Cardiac muscle cell (in vitro differentiated cells and primary cell): ENCODE measurements around the gene KCNJ2. TPM values are rescaled to one million over a fixed set of nuclear protein-coding genes. Genes with fewer than 3 reads are reported as not detected.

Experiments
- DNase-seq, 2 donors: peaks; one replicate each; pipeline versions ENCODE4 v3.0.0 to v3.0.0-alpha.2; 2010 to 2017; ENCODE audit warnings: low read depth in 1 of 2, low spot score in 1 of 2
- H3K27ac ChIP-seq: fragments of 200-600 bp; sonication (generic); 2 replicates; pipeline ENCODE4 v1.5.1; 2016
- H3K27me3 ChIP-seq: fragments of 200-600 bp; sonication (generic); 2 replicates; pipeline ENCODE4 v1.6.0; 2016; ENCODE audit warnings: control low read depth
- H3K36me3 ChIP-seq: fragments of 200-600 bp; sonication (generic); 2 replicates; pipeline ENCODE4 v1.5.1; 2016; ENCODE audit warnings: control low read depth
- H3K4me1 ChIP-seq: fragments of 200-600 bp; sonication (generic); 2 replicates; pipeline ENCODE4 v1.8.1; 2017; ENCODE audit warnings: low read depth, mild to moderate bottlenecking, mixed run types
- H3K4me3 ChIP-seq: fragments of 200-600 bp; sonication (generic); 2 replicates; pipeline ENCODE4 v1.5.1; 2016; ENCODE audit warnings: mild to moderate bottlenecking
- H3K9me3 ChIP-seq: fragments of 200-600 bp; sonication (generic); 2 replicates; pipeline ENCODE4 v1.5.1; 2017; ENCODE audit warnings: low read depth, mild to moderate bottlenecking, control low read depth
- CTCF ChIP-seq: IDR thresholded peaks from 2 replicates; pipeline ENCODE4 v1.5.1; 2012; ENCODE audit warnings: low read depth, mild to moderate bottlenecking, low read length
- polyA plus RNA-seq: library from polyadenylated mRNA; unstranded; fragments of >200 nt; fragmentation: Nextera tagmentation; extraction: Ambion mirVana; gene quantifications from 2 replicates; pipeline ENCODE4 v1.2.1, GENCODE V29; 2016
- total RNA-seq: library from RNA; depleted of rRNA; stranded (reverse); fragments of >200 nt; gene quantifications from 2 replicates; pipeline ENCODE4 v1.2.3, GENCODE V29; 2016

KCNJ2 gene
- total and polyA plus RNA-seq, 2 experiments from 2014 or later, result 0.66 TPM; not detected in 1

- TF ChIP-seq CTCF, result no peak
- H3K4me1 ChIP-seq, result peaks cover 5% of the 10 kb centered on the region
- H3K27ac ChIP-seq, result no peak overlapping the region
- no peaks in the 10 kb centered on the region for H3K27me3 ChIP-seq
- no peak overlapping the region for H3K4me3 ChIP-seq
- no peaks in the 10 kb centered on the region for H3K36me3 ChIP-seq
- DNase-seq, result no peak
- H3K9me3 ChIP-seq, result no peaks in the 10 kb centered on the region
These were observed 31.0 kb upstream of the KCNJ2 start for GRCh38 chr17:70138291-70138865.

GRCh38 chr17:70139449-70139993 is 29.8 kb upstream of the KCNJ2 start:
- H3K27ac ChIP-seq, result no peak overlapping the region
- H3K4me3 ChIP-seq, result no peak overlapping the region
- H3K36me3 ChIP-seq, result no peaks in the 10 kb centered on the region
- no peaks in the 10 kb centered on the region for H3K9me3 ChIP-seq
- H3K27me3 ChIP-seq, result no peaks in the 10 kb centered on the region
- no peak for TF ChIP-seq CTCF
- peaks cover 5% of the 10 kb centered on the region for H3K4me1 ChIP-seq
- DNase-seq, result no peak

GRCh38 chr17:70144260-70144846 is 25.0 kb upstream of the KCNJ2 start:
- no peaks in the 10 kb centered on the region for H3K36me3 ChIP-seq
- H3K27ac ChIP-seq, result no peak overlapping the region
- H3K27me3 ChIP-seq, result no peaks in the 10 kb centered on the region
- peak; percentile 56 for TF ChIP-seq CTCF
- DNase-seq, result peak; percentile 30 to 57
- no peaks in the 10 kb centered on the region for H3K4me1 ChIP-seq
- no peaks in the 10 kb centered on the region for H3K9me3 ChIP-seq
- H3K4me3 ChIP-seq, result no peak overlapping the region

GRCh38 chr17:70153210-70153609 is 16.1 kb upstream of the KCNJ2 start:
- no peak for TF ChIP-seq CTCF
- Histone ChIP-seq H3K27ac (no peak overlapping the region), H3K27me3 (no peaks in the 10 kb centered on the region), H3K4me3 (no peak overlapping the region), H3K9me3 (no peaks in the 10 kb centered on the region), H3K4me1 (no peaks in the 10 kb centered on the region), H3K36me3 (no peaks in the 10 kb centered on the region)
- no peak for DNase-seq

- H3K4me1 ChIP-seq, result no peaks in the 10 kb centered on the region
- H3K27ac ChIP-seq, result no peak overlapping the region
- H3K36me3 ChIP-seq, result no peaks in the 10 kb centered on the region
- no peaks in the 10 kb centered on the region for H3K9me3 ChIP-seq
- no peak for DNase-seq
- H3K4me3 ChIP-seq, result no peak overlapping the region
- TF ChIP-seq CTCF, result no peak
- H3K27me3 ChIP-seq, result no peaks in the 10 kb centered on the region
These were observed 12.2 kb upstream of the KCNJ2 start for GRCh38 chr17:70157151-70157550.
